Measurements from ENCODE around the gene SLC25A4.
"Not testable (repeated sequence)": the region's sequence is repeated elsewhere in the genome, so short reads cannot be mapped to it uniquely, and the experiment has no call there.

The SLC25A4 gene

GRCh38 chr4:185142912-185143600, at the start of gene SLC25A4:
SLC25A4 (plus strand) TSS chr4:185143266; CDS start chr4:185143373, 107 bp downstream.
- H3K36me3 Mint-ChIP-seq (ENCODE audit: low read depth): no peaks in the 10 kb centered on the region
- DNase-seq (peak; percentile 92), ATAC-seq (peak; percentile 96)
- peak within 1 kb of the TSS; percentile 55 for H3K27ac Mint-ChIP-seq
- no peaks in the 10 kb centered on the region for H3K9me3 Mint-ChIP-seq
- H3K4me3 Mint-ChIP-seq: peak within 1 kb of the TSS; percentile 77
- peaks cover 15% of the 10 kb centered on the region for H3K4me1 Mint-ChIP-seq
- H3K27me3 Mint-ChIP-seq: peaks cover 15% of the 10 kb centered on the region

- no peaks in the 10 kb centered on the region for H3K36me3 Mint-ChIP-seq (ENCODE audit: low read depth)
- DNase-seq (no peak), ATAC-seq (no peak)
- H3K4me1 Mint-ChIP-seq: no peaks in the 10 kb centered on the region
- H3K27me3 Mint-ChIP-seq: peaks cover 10% of the 10 kb centered on the region
- H3K9me3 Mint-ChIP-seq: no peaks in the 10 kb centered on the region
- no peak overlapping the region for H3K4me3 Mint-ChIP-seq
- H3K27ac Mint-ChIP-seq: no peak overlapping the region
These were observed 49.5 kb upstream of the SLC25A4 start for GRCh38 chr4:185093603-185094002.

GRCh38 chr4:185096032-185096653, 46.9 kb upstream of the SLC25A4 start:
- Mint-ChIP-seq H3K36me3 (ENCODE audit: low read depth) (no peaks in the 10 kb centered on the region), H3K4me3 (no peak overlapping the region), H3K4me1 (no peaks in the 10 kb centered on the region), H3K27ac (no peak overlapping the region), H3K9me3 (no peaks in the 10 kb centered on the region), H3K27me3 (peaks cover 11% of the 10 kb centered on the region)
- DNase-seq (no peak), ATAC-seq (no peak)

GRCh38 chr4:185098474-185098873, 44.6 kb upstream of the SLC25A4 start:
- Mint-ChIP-seq H3K27me3 (peaks cover 18% of the 10 kb centered on the region), H3K36me3 (ENCODE audit: low read depth) (no peaks in the 10 kb centered on the region), H3K4me3 (no peak overlapping the region), H3K27ac (no peak overlapping the region), H3K9me3 (no peaks in the 10 kb centered on the region), H3K4me1 (no peaks in the 10 kb centered on the region)
- DNase-seq: no peak
- no peak for ATAC-seq

GRCh38 chr4:185099024-185099682, 43.9 kb upstream of the SLC25A4 start:
- DNase-seq (no peak), ATAC-seq (no peak)
- H3K4me1 Mint-ChIP-seq: no peaks in the 10 kb centered on the region
- no peak overlapping the region for H3K27ac Mint-ChIP-seq
- H3K27me3 Mint-ChIP-seq: peaks cover 18% of the 10 kb centered on the region
- H3K9me3 Mint-ChIP-seq: no peaks in the 10 kb centered on the region
- no peak overlapping the region for H3K4me3 Mint-ChIP-seq
- H3K36me3 Mint-ChIP-seq (ENCODE audit: low read depth): no peaks in the 10 kb centered on the region

GRCh38 chr4:185099940-185100339, 43.1 kb upstream of the SLC25A4 start:
- H3K9me3 Mint-ChIP-seq: no peaks in the 10 kb centered on the region
- H3K4me3 Mint-ChIP-seq: no peak overlapping the region
- no peak for ATAC-seq
- H3K27ac Mint-ChIP-seq: no peak overlapping the region
- peaks cover 18% of the 10 kb centered on the region for H3K27me3 Mint-ChIP-seq
- H3K4me1 Mint-ChIP-seq: no peaks in the 10 kb centered on the region
- H3K36me3 Mint-ChIP-seq (ENCODE audit: low read depth): no peaks in the 10 kb centered on the region
- no peak for DNase-seq

- no peak for ATAC-seq
- H3K4me1 Mint-ChIP-seq: no peaks in the 10 kb centered on the region
- H3K9me3 Mint-ChIP-seq: no peaks in the 10 kb centered on the region
- no peak overlapping the region for H3K27ac Mint-ChIP-seq
- no peak for DNase-seq
- no peaks in the 10 kb centered on the region for H3K36me3 Mint-ChIP-seq (ENCODE audit: low read depth)
- no peak overlapping the region for H3K4me3 Mint-ChIP-seq
- H3K27me3 Mint-ChIP-seq: peaks cover 18% of the 10 kb centered on the region
These were observed 42.6 kb upstream of the SLC25A4 start for GRCh38 chr4:185100423-185100822.

GRCh38 chr4:185101354-185101890, 41.6 kb upstream of the SLC25A4 start:
- ATAC-seq (no peak), DNase-seq (no peak)
- Mint-ChIP-seq H3K27me3 (peaks cover 16% of the 10 kb centered on the region), H3K4me3 (no peak overlapping the region), H3K27ac (no peak overlapping the region), H3K9me3 (no peaks in the 10 kb centered on the region), H3K36me3 (ENCODE audit: low read depth) (no peaks in the 10 kb centered on the region), H3K4me1 (no peaks in the 10 kb centered on the region)

- Mint-ChIP-seq H3K36me3 (ENCODE audit: low read depth) (no peaks in the 10 kb centered on the region), H3K4me1 (no peaks in the 10 kb centered on the region)
These were observed 38.3 kb upstream of the SLC25A4 start for GRCh38 chr4:185104733-185105132.

GRCh38 chr4:185106353-185106752, 36.7 kb upstream of the SLC25A4 start:
- Mint-ChIP-seq H3K27me3 (peaks cover 25% of the 10 kb centered on the region), H3K4me3 (no peak overlapping the region), H3K4me1 (no peaks in the 10 kb centered on the region), H3K27ac (no peak overlapping the region), H3K9me3 (no peaks in the 10 kb centered on the region), H3K36me3 (ENCODE audit: low read depth) (no peaks in the 10 kb centered on the region)
- ATAC-seq: no peak
- no peak for DNase-seq

More at GRCh38 chr4:185104733-185105132, 38.3 kb upstream of the SLC25A4 start:
- Mint-ChIP-seq H3K27ac (no peak overlapping the region), H3K27me3 (peaks cover 22% of the 10 kb centered on the region), H3K4me3 (no peak overlapping the region), H3K9me3 (no peaks in the 10 kb centered on the region)
- ATAC-seq (no peak), DNase-seq (no peak)

- ATAC-seq; H3K4me1 Mint-ChIP-seq; H3K9me3 Mint-ChIP-seq; DNase-seq; H3K4me3 Mint-ChIP-seq; H3K36me3 Mint-ChIP-seq (ENCODE audit: low read depth); H3K27ac Mint-ChIP-seq: not testable (repeated sequence)
- peaks cover 22% of the 10 kb centered on the region for H3K27me3 Mint-ChIP-seq
These were observed 35.5 kb upstream of the SLC25A4 start for GRCh38 chr4:185107574-185107973.

GRCh38 chr4:185108185-185108584, 34.9 kb upstream of the SLC25A4 start:
- peaks cover 20% of the 10 kb centered on the region for H3K27me3 Mint-ChIP-seq
- no peak for ATAC-seq
- H3K4me3 Mint-ChIP-seq: no peak overlapping the region
- H3K36me3 Mint-ChIP-seq (ENCODE audit: low read depth): no peaks in the 10 kb centered on the region
- H3K27ac Mint-ChIP-seq: no peak overlapping the region
- H3K9me3 Mint-ChIP-seq: no peaks in the 10 kb centered on the region
- H3K4me1 Mint-ChIP-seq: no peaks in the 10 kb centered on the region
- DNase-seq: no peak

GRCh38 chr4:185108669-185109068, 34.4 kb upstream of the SLC25A4 start:
- H3K36me3 Mint-ChIP-seq (ENCODE audit: low read depth): no peaks in the 10 kb centered on the region
- no peak overlapping the region for H3K27ac Mint-ChIP-seq
- H3K27me3 Mint-ChIP-seq: peaks cover 17% of the 10 kb centered on the region
- no peak overlapping the region for H3K4me3 Mint-ChIP-seq
- H3K4me1 Mint-ChIP-seq: no peaks in the 10 kb centered on the region
- DNase-seq: no peak
- no peaks in the 10 kb centered on the region for H3K9me3 Mint-ChIP-seq
- ATAC-seq: no peak

GRCh38 chr4:185109736-185110135, 33.3 kb upstream of the SLC25A4 start:
- H3K27me3 Mint-ChIP-seq: peaks cover 17% of the 10 kb centered on the region
- no peaks in the 10 kb centered on the region for H3K9me3 Mint-ChIP-seq
- no peaks in the 10 kb centered on the region for H3K36me3 Mint-ChIP-seq (ENCODE audit: low read depth)
- DNase-seq: no peak
- H3K4me3 Mint-ChIP-seq: no peak overlapping the region
- H3K27ac Mint-ChIP-seq: no peak overlapping the region
- no peaks in the 10 kb centered on the region for H3K4me1 Mint-ChIP-seq
- ATAC-seq: no peak

- H3K27me3 Mint-ChIP-seq: peaks cover 19% of the 10 kb centered on the region
- ATAC-seq (no peak), DNase-seq (no peak)
- no peak overlapping the region for H3K4me3 Mint-ChIP-seq
- H3K36me3 Mint-ChIP-seq (ENCODE audit: low read depth): no peaks in the 10 kb centered on the region
- H3K4me1 Mint-ChIP-seq: no peaks in the 10 kb centered on the region
- no peaks in the 10 kb centered on the region for H3K9me3 Mint-ChIP-seq
- no peak overlapping the region for H3K27ac Mint-ChIP-seq
These were observed 32.7 kb upstream of the SLC25A4 start for GRCh38 chr4:185110375-185110823.
